Stimulated activated CD4-positive, alpha-beta T cell treated with anti-CD3 and anti-CD28 coated beads, Interleukin-4, amount 100 ng/mL, for 1 hour (primary cell): ENCODE measurements around the gene CEP104.

Experiments used
- DNase-seq: peaks from one replicate; pipeline ENCODE4 v3.0.0-alpha.2; 2020

The CEP104 gene

GRCh38 chr1:3893190-3893589 is 36.2 kb upstream of the CEP104 start:
- no peak for DNase-seq

DNA sequence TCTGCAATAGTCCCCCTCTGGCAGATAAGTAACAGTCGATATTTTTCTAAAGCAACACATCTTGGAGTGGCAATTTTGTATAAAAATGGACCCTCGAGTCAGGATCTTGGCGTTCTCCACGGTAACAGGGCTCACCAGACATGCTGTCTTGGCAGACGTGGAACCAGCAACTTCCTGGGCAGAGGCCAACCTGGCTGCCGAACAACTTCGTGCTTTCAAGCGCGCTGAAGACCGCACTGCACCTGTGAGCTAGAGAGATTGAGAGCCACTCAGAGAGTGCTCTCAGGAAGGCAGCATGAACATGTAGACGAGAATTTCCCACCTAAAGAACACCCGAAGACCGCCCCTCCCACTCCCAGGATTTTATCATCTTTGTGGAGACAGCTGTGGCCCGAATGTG is 35.7 kb upstream of the CEP104 start:
- no peak for DNase-seq

GRCh38 chr1:3891329-3891865 is 34.4 kb upstream of the CEP104 start:
- DNase-seq = no peak

- DNase-seq = no peak
Observed at GRCh38 chr1:3890389-3891328, 33.6 kb upstream of the CEP104 start.

GRCh38 chr1:3889936-3890335 is 32.9 kb upstream of the CEP104 start:
- DNase-seq = no peak

- no peak for DNase-seq
Observed at GRCh38 chr1:3888301-3888700, 31.3 kb upstream of the CEP104 start.

- DNase-seq = no peak
Observed at GRCh38 chr1:3886691-3887090, 29.7 kb upstream of the CEP104 start.

GRCh38 chr1:3886106-3886670 is 29.2 kb upstream of the CEP104 start:
- DNase-seq = no peak

- DNase-seq = no peak
Observed at GRCh38 chr1:3885611-3886010, 28.6 kb upstream of the CEP104 start.

DNA sequence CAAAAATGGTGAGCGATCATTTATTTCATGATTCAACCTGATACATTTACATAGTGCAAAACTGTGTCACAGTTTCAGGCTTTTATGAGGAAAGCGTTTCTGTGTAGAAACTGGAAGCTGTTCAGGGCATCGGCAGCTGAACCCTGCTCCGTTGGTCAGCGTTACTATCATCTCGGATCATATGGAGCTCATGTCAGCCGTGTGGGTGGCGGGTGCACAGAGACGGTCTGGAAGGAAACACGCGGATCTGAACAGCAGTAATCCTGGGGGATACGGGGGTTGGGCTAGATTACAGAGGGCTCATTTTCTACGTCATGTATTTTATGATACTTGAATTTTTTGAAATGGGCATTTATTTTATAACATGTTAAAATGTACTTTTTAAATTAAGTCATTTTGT is 28.0 kb upstream of the CEP104 start:
- no peak for DNase-seq

DNA sequence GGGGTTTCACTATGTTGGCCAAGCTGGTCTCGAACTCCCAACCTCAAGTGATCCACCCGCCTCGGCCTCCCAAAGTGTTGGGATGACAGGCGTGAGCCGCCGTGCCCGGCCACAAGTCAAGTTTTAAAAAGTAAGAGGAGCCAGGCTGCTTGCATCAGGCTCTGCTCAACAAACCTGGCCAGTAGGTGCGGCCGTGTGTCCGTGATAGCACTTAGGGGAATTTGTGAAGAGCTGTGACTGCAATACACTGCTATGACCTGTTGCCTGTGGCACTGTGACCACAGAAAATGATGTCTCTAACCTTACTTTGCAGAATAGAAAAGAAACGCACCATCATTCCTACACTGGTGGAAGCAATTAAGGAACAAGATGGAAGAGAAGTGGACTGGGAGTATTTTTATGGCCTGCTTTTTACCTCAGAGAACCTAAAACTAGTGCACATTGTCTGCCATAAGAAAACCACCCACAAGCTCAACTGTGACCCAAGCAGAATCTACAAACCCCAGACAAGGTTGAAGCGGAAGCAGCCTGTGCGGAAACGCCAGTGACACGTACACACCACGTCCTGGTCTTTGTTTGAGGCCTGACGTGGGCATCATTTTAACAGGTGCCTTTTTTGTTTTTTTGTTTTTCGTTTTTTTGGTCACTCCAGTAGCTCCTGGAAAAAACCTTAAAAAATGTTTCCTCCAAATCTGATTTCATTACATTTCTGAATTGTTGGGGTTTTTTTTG is 26.3 kb upstream of the CEP104 start:
- no peak for DNase-seq

GRCh38 chr1:3881193-3881480 is 24.1 kb upstream of the CEP104 start:
- DNase-seq = no peak

GRCh38 chr1:3880429-3881192 is 23.6 kb upstream of the CEP104 start:
- no peak for DNase-seq

- no peak for DNase-seq
Observed at GRCh38 chr1:3879787-3880428, 22.9 kb upstream of the CEP104 start.

DNA sequence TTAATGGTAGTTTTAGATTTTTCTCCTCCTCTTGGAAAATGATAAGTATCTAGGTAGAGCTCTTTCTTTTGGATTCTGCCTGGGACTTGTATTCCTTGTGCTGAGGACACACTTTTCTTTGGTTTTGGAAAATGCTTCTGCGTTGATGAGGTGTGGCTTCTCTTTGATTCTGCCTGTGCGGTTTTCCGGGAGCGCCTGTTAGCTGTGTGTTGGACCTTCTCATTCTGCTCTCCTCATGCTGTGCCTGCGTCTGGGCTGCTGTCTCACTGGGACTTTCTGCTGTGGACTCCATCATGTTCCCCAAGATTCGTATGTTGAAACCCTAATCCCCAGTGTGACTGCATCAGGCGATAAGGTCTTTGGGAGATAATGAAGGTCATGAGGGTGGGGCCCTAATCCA is 22.1 kb upstream of the CEP104 start:
- DNase-seq = no peak

GRCh38 chr1:3876716-3877115 is 19.7 kb upstream of the CEP104 start:
- DNase-seq = no peak

DNA sequence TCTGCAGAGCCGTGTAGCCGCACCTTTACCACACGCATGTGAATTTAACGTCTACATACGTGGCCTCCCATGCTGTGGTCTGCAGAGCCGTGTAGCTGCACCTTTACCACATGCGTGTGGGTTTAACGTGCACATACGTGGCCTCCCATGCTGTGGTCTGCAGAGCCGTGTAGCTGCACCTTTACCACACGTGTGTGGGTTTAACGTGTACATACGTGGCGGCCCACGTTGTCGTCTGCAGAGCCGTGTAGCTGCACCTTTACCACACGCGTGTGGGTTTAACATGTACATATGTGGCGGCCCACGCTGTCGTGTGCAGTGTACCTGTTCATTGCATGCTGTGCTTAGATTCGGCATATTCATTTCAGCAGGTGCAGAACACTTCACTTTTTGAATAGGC is 17.7 kb upstream of the CEP104 start:
- no peak for DNase-seq

DNA sequence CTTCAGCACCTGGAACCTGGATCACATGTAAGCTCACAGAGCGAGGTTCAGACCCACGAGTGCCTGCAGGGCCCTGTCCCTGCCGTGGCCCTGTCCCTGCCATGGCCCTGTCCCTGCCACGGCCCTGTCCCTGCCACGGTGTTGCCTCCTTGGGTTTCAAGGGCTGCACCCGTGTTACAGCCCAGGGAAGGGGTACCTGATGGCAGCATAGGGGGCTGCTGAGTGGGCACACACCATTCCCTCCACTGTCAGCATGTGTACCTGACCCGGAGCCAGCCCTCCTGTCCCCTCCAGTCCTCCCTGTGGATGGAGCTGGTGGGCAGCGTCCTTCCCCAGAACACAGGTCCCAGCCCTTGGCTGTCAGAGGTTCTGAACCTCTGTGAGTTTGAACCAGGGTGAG is 15.5 kb upstream of the CEP104 start:
- no peak for DNase-seq

- DNase-seq = no peak
Observed at GRCh38 chr1:3871451-3871805, 14.4 kb upstream of the CEP104 start.

DNA sequence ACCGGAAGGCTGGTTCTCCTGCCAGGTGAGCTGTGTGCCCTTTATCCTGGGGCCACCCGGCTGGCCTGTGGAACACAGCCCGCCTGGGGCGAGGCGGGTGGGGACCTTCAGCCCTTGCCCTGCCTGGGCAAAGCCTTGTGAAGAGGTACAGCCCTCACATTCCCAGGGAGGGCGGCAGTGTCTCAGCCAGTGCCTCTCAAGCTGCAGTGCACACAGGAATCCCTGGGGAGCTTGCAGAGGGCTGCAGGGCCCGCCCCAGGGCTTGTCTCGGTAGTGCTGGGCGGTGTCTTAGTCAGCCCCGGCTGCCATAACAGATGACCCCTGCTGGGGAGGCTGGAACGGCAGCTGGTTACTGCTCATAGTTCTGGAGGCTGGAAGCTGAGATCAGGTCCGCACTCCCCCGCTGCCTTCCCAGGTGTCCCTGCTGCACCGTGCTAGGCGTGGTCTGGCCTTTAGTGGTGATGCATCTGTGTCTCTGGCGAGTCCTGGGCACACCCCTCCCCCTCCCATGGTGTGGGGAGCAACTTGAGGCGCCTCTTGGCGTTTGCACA is 12.8 kb upstream of the CEP104 start:
- DNase-seq = no peak

DNA sequence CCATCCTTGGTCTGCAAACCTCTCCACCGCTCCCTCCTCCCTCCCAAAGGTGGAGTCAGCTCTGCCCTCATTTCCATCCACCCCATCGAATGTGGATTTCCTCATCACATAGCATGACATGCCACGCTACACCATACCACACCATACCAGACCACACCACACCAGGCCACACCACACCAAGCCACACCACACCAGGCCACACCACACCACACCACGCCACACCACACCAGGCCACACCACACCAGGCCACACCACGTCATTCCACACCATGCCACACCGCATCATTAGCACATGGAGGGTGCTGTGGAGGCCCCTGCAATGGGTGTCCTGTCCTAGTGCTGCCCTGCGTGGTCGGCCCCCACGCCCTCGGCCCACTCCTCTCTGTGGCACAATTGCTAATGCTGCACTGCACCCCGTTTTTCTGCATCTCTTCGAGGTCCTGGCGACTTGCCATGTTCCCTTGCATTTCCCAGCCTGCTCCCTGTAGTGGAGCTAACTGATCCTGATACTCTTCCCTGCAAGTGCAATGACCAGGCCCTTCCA is 11.5 kb upstream of the CEP104 start:
- no peak for DNase-seq

DNA sequence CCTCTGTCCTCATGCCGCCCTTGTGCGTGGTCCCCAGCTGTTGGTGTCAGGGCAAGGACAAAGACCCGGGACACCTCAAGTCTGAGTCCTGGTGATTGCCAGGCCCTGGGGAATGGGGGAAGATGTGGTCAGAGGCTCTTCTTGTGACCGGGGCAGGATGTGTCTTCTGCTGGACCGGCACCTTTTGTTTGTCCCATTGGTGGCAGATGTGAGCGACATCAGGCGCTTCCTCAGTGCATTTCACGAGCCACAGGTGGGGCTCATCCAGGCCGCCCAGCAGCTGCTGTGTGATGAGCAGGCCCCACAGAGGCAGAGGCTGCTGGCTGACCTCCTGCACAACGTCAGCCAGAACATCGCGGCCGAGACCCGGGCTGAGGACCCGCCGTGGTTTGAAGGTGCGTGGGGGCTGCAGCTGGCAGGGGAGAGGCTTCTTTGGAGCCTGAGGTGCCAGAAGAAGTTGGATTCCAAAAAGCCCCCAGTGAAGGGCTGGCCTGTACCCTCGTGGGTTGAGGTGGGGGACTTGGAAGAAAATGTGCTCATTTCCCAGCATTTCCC is 8.7 kb upstream of the CEP104 start:
- no peak for DNase-seq
